Measurements from ENCODE around the gene ANXA2R.
A peak's percentile ranks its signal among the peaks of the same experiment; 100 is the strongest.
"Not testable (repeated sequence)": the region's sequence is repeated elsewhere in the genome, so short reads cannot be mapped to it uniquely, and the experiment has no call there.

The ANXA2R gene

DNA sequence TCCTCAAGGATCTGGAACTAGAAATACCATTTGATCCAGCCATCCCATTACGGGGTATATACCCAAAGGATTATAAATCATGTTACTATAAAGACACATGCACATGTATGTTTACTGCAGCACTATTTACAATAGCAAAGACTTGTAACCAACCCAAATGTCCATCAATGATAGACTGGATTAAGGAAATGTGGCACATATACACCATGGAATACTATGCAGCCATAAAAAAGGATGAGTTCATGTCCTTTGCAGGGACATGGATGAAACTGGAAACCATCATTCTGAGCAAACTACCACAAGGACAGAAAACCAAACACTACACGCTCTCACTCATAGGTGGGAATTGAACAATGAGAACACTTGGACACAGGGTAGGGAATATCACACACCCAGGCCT is 19.9 kb upstream of the ANXA2R start:
- DNase-seq (ENCODE audit: low read depth in 2 of 2): not testable (repeated sequence)

DNA sequence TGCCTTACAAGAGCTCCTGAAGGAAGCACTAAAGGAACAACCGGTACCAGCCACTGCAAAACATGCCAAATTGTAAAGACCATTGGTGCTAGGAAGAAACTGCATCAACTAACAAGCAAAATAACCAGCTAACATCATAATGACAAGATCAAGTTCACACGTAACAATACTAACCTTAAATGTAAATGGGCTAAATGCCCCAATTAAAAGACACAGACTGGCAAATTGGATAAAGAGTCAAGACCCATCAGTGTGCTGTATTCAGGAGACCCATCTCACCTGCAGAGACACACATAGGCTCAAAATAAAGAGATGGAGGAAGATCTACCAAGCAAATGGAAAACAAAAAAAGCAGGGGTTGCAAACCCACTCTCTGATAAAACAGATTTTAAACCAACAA is 15.0 kb upstream of the ANXA2R start:
- DNase-seq (ENCODE audit: low read depth in 2 of 2): not testable (repeated sequence)

DNA sequence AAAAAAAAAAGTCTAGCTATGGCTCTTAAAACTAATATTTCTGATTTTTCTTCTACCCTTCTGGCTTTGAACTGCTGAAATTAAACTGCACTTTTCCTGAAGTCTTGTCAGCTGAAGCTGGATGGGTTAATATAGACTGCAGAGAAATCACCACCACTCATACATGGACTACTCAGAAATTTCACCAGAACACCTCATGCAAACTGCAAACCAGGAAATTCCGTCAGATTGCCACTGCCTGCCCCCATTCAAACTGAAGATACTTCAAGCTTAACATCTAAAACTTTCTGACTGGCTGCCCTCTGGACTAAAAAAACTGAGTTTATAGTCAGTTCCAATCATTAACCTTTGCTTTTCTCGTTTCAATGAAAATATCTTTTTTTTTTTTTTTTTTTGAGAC is 11.6 kb upstream of the ANXA2R start:
- DNase-seq (ENCODE audit: low read depth in 2 of 2): no peak

DNA sequence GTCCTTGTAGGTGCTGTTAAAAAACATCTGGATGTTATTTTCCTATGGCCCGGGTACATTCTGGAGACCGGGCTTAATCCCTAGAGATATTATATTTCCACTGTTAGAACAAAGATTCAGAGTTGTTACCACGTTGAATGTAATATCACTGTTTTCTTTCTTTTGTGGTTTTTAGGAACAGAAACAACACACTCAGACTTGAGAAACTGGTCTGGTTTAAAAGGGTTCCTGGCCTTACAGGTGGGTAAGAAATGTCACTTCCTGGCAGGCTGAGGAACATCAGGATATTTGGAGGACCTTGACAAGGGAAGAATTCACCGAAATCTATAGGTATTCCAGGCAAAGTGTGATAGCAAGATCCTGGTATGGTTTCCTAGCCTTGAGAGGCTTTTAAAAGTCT is 10.3 kb upstream of the ANXA2R start:
- DNase-seq (ENCODE audit: low read depth in 2 of 2): no peak

DNA sequence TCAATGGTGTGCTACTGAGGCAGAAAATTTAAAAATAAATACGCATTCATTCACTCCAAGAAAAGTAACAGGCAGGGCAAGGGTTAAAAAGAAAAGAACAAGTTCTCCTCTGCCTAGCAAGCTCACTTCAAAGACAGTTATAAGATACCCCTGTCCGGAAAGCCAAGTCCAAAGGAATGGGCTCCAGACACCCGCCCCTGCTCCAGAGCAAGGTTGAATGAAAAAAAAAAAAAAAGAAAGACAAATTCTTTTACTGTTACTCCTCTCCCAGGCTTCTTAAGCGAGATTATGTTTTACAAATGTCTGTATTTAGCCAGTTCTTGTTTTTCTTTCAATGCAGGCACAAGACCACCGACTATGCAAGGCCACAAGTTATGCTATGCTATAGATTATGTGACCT is 9.1 kb upstream of the ANXA2R start:
- DNase-seq (ENCODE audit: low read depth in 2 of 2): no peak

DNA sequence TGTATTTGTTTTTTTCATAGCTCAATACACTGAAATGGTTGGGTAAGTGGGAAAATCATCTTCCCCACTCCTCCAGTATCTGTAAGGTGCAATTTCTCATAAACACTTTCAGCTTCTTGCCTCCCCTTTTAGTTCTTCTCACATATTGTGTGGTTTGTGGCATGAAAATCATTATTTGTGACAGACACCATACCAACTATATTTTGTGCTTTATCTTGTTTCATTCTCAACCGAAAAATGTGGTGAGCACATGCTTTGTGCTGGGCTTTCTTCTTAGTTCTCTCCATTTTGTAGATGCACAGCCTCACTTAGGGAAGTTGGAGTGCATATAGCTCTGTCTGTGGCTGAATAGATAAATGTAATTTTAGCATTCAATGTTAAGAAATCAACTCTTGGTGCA is 6.4 kb upstream of the ANXA2R start:
- no peak for DNase-seq (ENCODE audit: low read depth in 2 of 2)

DNA sequence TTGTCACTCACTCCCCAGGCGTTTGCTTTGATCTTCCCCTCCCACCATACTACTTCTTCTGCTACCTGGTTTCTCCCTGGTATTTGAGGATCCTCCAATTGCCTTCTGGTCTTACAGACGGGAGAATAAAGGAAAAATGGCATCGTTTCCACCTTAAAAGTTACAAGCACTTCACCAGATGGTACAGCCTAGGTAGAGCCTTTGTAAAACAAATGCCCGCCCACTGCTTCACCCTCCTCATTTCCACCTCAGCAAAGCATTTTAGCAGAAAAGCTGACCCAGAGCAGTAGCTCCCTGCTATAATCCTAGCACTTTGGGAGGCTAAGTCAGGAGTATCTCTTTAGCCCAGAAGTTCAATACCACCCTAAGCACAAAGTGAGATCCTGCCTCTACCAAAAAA is 5.1 kb upstream of the ANXA2R start:
- DNase-seq (ENCODE audit: low read depth in 2 of 2): no peak

DNA sequence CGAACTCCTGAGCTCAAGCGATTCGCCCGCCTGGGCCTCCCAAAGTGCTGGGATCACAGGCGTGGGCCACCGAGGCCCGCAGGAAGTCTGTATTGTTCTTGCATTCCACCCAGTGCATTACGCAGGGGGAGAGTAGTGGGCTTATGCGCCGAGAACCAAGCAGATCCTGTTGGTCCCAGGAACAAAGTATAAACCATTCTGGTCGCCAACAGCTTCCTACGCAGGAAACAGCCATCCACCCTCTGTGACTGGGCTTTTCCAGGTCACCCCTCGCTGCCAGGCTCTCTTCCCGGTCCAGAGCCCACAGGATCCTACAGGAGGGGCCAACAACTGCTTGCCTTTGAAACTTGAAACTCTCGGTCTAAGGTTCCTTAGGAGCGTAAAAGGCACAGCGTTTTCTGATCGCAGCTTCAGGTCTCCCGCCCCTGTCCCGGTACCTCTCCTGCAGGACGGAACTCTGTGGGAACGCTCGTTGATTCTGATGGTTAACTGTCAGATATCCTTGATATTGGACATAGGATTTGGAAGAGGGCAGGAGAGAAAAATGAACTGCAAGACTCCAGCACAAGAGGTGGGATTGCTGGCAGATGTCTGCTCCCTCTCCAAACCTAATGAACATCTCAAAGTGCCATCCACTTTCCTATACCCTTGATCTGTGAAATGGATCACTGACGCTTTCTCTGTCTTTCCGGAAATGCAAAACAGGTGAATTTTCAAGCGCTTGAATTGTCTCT is 4.2 kb upstream of the ANXA2R start:
- DNase-seq (ENCODE audit: low read depth in 2 of 2): no peak

DNA sequence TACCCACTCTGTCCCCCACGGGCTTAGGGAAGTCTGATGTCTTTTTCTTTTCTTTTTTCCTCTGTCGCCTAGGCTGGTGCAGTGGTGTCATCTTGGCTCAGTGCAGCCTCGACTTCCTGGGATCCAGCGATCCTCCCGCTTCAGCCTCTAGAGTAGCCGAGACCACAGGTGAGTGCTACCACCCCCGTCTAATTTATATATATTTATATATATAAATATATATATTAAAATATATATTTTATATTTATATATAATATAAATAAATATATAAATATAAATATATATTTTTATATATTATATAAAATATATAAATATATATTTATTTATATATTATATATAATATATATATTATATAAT is 3.3 kb upstream of the ANXA2R start:
- no peak for DNase-seq (ENCODE audit: low read depth in 2 of 2)

DNA sequence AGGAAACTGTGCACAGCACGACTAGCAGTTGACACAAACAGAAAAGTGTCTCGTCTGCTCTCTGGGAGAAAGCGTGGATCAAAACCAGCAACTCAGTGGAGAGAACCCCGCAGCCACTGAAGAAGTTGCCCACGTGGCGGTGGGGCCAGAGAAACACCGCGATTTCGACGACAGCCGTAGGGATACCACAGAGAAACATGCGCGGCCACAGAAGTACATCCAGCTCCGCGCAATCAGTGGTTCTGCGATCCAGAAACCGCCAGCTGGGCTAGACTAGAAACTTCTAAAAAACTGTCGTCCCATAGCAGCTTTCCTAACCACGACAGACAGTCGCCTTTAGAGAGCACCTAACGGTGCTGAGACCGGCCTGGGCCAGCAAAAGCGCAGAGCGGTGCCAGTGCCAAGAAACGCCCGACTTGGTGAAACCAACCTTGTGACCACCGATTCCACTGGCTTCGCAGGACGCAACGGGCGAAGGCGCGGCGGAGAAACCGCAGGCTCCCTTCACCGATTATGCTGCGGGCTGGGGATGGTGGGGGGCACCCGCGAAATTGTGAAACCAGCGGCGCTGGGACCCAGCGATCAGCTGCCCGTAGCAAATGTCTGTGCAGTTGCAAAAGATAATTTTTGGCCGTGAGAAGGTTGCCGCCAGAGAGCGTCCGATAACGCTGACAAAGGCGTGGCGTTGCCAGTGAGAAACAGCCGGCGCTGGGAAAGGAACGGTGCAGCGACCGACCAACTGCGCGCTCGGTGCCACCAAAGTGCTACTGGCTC is 2.7 kb upstream of the ANXA2R start:
- peak in 1 of 2 donors; percentile 45 for DNase-seq (ENCODE audit: low read depth in 2 of 2)

DNA sequence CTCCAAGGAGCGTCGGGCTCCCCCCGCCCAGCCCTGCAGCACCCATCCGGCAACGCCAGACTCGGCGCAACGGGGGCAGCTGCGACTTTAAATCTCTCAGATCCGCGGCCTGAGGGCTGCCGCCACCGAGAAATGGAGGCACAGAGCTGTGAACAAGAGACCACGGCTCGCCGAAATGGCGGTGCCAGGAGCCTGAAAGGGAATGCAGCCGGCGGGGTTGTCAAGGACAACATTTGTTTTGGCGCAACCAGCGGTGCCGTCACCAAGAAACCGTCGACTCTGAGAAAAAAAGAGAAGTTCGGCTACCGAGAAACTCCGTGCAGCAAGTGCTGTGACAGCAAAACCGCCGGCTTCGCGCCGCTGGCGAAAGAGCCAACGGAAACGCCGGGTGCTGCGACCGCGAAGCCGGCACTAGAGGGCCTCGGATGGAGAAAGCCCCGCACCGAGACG is 2.1 kb upstream of the ANXA2R start:
- DNase-seq (ENCODE audit: low read depth in 2 of 2): peak in 1 of 2 donors; percentile 60

DNA sequence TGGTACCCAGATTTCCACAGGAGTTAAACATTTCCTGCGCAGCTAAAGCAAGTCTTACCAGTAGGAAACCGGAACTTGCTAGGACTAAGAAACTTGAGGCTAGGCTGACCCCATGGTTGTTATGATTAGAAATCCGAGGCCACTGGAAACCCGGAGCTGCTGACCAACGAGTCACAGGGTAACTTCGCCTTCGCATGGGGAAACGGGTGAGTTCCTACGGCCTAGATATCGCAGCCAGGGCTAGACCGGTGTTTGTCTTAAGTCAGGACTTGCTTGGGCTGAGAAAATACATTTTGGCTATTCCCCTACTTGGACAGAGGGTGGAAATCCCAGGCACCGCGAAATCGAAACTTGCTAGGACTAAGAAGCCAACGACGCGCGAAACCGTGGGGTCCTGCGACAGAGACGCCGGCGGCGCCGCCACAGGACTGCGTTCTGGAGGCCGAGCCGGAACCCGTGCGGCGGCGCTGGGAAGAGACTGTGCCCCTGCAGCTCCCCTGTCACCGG is 1.6 kb upstream of the ANXA2R start:
- DNase-seq (ENCODE audit: low read depth in 2 of 2): no peak

DNA sequence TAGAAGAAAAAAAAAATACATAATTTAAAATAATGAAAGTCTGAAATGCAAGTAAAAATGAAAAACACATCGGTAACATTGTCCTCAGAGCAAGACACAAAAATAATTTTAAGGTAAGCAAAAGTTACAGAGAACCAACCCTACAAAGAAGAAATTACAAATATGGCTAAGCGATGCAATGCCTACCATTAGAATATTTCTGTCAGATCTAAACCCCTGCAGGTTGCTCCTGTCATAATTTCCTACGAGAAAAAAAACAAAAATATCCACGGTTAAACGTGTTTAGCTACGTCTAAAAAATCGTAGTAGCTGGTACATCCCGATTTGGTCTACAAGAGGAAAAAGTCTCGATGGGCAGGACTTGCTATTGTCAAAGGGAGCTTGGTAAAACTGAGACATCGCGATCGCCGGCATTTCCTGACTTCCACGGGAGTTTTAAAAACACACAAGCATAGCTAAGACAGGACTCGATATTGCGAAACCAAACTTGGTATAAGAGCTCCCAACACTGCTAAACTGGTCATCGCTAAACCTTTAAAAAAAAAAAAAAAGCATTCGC is 1.1 kb upstream of the ANXA2R start:
- no peak for DNase-seq (ENCODE audit: low read depth in 2 of 2)

DNA sequence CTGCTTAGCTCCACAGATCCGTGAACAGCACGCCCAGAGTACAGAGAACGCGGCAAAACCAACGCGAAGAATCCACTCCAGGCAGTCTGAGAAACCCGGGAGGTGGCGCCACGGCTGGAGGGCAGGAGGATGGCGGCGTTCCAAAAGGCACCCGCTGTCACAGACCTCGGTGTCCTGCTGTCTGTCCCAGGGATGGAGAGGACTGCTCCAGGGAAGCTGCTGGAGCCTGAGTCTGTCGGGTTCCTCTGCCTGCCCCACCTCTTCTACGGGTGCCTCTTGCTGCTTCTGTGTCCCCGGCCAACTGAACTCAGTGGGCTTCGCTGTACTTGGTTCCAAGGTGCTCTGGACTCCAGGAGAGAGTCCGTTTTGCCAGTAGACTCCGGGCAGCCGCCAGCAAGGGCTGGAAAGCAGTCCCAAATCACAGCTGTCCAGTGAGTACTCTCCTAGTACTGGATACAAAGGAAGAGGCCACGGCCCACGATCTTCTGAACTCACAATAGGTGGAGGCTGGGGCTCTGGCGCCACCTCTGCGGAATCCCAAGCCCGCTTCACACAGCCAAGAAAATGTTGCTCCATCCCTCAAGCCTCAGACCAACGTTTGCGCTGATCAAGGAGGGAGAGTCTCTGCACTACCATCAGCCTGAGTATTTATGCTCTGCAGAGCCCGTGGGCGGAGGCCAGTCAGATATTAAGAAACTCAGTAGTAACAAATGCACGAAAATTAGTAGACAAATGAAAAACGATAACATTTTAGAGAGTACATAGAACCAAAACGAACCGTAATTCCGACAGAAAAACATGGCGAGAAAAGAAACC is 440 bp downstream of the ANXA2R start:
- DNase-seq (ENCODE audit: low read depth in 2 of 2): peak in 1 of 2 donors; percentile 40

DNA sequence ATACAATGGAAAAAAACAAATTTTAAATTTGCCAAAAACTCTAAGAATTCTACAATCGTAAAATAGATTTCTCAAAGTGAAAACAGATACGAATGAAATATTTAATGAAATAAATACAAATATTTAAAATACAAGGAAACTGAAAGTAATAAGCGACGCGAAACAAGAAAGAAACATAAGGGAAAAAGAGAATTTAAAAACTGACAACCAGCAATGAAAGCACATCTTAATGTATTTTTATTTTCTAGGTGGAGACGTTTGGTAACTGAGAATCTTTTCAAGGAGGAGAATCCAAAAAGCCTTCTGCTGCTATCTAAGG is 1.0 kb downstream of the ANXA2R start:
- DNase-seq (ENCODE audit: low read depth in 2 of 2): no peak

DNA sequence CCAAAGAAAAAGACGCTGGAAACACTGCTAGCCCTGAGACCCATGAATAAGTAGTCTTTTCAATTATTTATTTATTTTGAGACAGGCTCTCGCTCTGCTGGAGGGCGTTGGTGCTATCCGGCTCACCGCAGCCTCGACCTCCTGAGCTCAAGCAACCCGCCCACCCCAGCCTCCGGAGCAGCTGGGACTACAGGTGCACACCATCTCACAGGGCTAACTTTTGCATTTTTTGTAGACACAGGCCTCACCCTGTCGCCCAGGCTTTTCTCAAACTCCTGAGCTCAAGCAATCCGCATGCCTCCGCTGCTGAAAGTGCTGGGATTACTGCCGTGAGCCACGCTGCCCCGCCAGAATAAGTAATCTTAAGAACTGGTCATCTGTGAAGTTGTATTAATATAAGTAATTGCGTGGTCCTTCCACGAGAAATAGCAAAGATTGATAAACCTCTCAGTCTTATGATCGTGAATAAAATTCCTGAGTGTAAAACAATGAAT is 1.6 kb downstream of the ANXA2R start:
- DNase-seq (ENCODE audit: low read depth in 2 of 2): no peak

DNA sequence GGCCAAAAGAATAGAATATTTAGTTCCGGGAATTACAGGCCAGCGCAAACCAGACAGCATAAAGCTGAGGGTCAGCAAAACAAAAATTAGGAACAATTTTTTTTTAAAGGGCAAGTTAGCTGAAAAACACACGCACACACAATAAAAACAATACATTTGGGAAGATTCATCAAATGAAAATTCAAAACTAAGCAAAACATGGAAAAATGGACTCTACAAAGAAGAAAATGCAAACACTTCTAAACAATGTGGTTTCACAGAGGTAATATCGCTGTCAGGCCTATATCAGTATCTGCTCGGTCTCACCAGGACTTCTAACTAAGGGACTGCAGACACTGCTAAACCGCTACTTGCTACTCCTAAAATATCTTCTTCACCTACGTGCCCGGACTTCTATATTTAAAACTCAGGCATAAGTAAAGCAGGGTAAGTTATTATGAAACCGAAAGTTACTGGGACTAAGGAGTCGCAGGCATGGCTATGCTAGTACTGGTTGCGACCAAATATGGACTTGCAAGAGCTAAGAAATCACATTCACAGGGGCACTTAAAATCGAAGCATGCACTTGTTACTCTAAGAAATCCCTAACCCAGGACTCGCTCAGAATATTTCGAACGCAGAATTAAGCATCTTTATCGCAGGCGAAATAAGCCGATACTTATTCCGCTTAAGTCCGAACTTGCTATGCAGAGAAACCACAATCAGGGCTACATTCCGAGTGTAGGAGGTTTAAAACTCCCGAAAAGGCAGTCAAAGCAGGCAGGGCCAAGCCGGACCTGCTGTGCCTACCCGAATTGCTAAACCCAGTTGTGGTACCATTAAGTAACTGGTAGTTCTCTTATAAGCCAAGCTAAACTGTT is 2.3 kb downstream of the ANXA2R start:
- DNase-seq (ENCODE audit: low read depth in 2 of 2): peak in 1 of 2 donors; percentile 15

DNA sequence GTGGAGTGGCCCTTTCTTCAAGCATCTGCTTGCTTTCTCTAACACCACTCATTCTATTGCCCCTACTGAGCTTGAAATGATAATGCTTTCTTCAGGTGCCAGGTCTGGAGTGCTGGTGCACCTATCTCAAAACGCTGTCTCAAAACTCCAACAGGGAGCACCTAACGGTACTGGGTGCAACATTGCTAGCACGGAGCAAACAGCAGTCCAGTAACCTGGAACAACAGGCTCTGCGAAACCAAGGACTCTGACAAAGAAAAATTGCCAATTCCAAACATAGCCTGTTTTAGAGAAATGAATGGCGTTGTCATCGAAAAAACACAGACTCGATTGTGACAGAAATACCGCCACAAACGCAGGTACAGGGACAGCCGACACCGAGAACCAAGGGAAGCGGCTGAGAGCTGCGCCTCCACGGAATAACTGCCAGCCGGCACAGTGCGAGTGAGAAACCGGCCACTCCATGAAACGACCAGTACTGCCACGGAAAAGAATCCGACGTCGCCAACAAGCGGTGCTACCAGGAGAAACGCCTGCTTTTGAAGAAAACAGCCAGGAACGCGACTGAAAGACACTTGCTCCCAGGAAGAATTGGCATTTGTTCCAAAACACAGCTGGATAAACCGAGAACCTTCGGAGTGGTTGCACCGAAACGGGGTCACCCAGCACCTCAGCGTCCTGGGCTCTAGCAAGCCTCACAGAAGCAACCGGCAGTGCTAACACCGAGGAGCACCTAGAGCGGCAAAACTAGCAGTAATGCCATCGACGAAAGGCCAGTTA is 3.1 kb downstream of the ANXA2R start:
- DNase-seq (ENCODE audit: low read depth in 2 of 2): no peak

DNA sequence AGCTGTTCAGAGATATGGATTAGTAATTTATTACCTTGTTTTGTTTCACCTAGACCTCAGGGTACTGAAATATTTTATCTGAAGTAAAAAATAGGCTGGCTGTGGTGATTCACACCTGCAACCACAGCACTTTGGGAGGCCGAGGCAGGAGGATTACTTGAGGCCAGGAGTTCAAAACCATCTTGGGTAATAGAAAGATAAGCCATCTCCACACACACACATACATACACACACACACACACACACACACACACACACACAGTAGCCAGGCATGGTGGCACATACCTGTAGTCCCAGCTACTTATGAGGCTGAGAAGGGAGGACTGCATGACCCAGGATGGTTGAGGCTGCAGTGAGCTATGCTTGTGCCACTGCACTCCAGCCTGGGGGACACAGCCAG is 3.7 kb downstream of the ANXA2R start:
- no peak for DNase-seq (ENCODE audit: low read depth in 2 of 2)

DNA sequence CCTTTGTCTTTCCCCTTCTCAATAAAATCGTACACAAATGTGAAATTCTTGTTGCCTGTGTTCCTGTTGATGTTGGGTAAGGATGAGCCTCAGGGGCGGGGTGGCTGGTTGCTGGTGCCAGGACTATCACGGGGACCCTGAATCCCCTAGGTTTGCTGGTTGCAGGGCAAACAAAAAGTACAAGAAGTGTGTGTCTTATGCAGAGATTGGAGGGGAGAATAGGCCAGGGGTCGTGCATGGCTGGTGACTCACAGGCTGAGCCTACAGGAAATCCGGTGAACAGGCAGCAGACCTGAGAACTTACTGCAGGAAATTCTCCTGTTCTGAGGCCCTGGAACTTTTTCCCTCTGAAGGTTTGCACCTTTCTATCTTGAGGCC is 5.5 kb downstream of the ANXA2R start:
- DNase-seq (ENCODE audit: low read depth in 2 of 2): no peak
